NCI-H345 (cell line): ENCODE data around the gene SART3.

ENCODE experiments used
- DNase-seq: peaks from one replicate; lab custom pipeline; 2025; lab: John Stamatoyannopoulos, UW

Gene SART3, protein sequence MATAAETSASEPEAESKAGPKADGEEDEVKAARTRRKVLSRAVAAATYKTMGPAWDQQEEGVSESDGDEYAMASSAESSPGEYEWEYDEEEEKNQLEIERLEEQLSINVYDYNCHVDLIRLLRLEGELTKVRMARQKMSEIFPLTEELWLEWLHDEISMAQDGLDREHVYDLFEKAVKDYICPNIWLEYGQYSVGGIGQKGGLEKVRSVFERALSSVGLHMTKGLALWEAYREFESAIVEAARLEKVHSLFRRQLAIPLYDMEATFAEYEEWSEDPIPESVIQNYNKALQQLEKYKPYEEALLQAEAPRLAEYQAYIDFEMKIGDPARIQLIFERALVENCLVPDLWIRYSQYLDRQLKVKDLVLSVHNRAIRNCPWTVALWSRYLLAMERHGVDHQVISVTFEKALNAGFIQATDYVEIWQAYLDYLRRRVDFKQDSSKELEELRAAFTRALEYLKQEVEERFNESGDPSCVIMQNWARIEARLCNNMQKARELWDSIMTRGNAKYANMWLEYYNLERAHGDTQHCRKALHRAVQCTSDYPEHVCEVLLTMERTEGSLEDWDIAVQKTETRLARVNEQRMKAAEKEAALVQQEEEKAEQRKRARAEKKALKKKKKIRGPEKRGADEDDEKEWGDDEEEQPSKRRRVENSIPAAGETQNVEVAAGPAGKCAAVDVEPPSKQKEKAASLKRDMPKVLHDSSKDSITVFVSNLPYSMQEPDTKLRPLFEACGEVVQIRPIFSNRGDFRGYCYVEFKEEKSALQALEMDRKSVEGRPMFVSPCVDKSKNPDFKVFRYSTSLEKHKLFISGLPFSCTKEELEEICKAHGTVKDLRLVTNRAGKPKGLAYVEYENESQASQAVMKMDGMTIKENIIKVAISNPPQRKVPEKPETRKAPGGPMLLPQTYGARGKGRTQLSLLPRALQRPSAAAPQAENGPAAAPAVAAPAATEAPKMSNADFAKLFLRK

DNA sequence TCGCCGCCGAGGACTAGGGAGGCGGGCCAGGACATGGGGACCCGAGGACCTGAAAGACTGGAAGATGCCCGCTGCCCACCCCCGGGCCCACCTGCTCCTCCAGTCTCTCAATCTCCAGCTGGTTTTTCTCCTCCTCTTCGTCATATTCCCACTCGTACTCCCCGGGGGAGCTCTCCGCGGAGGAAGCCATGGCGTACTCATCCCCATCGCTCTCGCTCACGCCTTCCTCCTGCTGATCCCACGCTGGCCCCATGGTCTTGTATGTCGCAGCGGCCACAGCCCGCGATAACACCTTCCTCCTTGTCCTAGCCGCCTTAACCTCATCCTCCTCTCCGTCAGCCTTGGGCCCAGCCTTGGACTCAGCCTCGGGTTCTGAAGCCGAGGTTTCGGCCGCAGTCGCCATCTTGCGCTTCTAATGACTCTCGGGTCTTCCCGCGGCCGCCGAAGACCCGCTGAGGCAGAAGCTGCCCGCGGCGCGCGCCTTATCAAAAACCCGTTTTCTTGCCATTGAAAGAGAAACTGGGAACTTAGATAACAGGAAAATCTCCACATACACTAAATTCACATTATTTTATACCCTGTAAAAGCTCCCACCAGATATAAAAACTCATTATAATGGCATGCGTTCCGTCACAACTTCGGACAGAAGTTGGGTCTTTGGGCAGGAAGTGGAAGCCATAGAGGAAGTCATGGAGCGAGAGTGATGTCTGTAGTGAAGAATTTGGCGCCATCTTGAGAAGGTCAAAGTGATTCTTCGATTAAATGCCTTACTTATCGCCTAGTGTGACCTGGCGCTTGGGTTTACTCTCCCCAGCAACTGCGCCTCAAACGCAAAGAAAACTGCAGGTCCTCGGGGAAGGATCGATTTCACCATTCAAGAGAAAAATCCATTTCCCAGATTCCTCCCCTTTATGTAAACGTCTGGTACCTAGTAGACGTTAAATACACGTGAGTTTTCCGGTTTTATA is at the start of gene SART3:
TSS of gene SART3 (minus strand) at position 422 of the 968 bp plus-strand sequence. CDS start at position 403, 19 bp downstream.
- DNase-seq: peak; percentile 87

DNA sequence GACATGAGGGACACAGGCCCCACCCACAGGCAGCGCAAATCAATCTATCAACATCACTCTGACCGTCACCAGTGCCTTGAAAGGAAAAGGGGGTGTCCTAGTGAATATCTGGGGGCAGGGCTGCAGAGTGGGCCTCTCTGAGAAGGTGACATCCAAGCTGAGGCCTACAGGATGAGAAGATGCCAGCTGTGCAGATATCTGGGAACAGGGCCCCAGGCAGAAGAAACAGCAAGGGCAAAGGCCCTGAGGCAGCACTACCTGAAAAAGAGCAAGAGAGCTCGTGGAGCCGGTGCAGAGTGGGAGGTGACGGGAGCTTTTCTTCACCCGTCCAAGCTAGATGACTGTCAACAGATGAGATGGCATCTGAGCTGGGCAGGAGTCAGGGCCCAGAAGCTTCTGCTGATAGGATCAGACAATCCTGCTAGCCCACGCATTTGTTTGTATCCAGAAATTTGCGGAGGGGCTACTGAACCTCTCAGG is 49.4 kb upstream of the SART3 start:
- DNase-seq: no peak

DNA sequence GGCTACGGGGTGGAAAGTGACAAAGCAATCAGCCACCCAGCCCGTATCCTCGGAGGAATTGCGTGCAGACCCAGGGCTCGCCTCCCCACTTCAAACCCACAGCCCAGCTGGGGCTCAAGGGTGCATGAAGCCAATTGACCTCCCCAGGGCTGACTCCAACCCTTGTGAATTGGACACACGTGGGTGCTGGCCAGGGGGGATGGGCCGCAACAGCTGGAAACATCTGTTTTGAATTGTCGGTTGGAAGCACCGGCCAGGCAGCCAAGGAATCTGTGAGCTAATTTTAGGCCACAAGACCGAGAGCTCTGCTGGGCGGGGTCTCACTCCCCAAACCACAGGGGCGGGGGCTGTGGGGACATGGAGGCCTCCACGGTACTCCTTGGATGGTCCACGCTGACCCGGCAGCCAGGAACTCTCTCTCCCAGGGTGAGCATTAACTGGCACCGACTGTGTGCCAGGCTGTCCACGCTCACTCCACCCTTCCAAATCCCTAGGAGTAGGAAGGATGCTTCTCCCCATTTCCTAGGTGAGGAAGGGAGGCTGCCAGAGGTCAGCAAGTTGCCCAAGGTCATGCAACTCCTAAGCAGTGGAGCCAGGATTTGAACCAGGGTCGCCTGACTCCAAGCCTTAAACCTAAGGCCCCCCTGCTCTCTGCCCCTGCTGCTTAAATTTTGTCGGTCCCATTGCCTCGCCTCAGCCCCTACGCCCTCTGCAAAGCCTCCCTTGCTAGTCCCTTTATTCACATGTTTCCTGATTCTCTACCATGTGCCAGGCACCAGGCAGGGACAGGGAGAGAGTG is 48.8 kb upstream of the SART3 start:
- DNase-seq: no peak

DNA sequence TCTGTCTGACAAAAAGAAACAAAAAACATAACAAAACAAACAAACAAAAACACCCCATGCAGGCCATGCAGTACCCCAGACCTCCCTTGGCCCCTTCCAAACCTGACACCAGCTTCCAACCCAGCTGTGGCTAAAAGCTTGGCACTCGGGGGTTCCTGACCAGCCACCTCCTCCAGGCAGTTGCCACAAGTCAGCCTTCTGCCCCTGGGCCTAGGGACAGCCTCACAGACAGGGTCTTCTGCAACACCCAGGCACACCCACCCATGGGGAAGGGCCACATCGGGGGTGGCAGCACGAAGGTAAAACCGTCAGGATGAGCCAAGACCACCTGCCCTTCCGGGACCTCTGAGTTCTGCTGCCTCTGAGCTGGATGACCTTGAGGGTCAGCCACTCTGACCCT is 47.6 kb upstream of the SART3 start:
- no peak for DNase-seq

DNA sequence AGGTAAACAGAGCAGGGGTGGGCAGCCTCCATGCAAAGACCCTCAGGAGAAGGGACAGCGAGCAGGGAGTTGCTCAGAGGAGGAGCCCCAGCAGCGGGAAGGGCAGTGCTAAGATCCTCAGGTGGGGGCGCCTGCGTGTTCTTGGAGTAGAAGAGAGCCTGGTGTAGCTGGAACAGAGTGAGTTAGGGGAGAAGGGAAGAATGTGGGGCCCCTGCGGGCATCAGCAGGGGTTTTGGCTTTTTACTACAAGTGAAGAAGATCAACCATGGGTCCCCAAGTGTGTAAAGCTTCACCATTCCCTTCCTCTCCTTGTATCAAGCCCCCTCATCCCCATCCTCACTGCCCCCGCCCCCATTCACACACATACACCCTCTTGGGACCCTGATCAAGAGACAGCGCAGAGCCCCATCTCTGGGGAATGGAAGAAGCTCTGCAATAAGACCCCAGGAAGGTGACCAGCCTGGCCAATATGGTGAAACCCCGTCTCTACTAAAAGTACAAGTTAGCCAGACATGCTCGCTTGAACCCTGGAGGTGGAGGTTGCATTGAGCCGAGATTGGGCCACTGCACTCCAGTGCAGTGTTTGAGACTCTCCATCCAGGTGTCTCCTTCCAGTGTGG is 47.1 kb upstream of the SART3 start:
- DNase-seq: no peak

DNA sequence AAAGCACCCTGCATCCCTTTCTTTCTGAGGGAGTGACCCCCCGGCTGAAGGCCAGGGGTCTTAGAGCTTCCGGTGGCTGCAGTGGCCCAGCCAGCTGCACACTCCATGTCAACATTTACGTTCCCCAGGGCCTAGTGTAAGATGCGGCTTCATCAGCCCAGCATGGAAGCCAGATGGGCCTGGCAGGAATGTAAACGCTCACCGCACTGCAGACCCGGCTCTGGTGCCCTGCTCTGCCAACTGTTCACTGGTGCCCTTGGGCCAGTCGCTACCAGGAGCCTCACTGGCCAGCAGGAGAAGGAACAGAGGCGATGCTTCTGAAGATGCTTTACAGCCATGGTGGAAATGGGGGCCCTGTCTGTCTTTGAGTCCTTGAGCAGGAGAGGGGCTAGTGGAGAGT is 45.5 kb upstream of the SART3 start:
- DNase-seq: no peak

DNA sequence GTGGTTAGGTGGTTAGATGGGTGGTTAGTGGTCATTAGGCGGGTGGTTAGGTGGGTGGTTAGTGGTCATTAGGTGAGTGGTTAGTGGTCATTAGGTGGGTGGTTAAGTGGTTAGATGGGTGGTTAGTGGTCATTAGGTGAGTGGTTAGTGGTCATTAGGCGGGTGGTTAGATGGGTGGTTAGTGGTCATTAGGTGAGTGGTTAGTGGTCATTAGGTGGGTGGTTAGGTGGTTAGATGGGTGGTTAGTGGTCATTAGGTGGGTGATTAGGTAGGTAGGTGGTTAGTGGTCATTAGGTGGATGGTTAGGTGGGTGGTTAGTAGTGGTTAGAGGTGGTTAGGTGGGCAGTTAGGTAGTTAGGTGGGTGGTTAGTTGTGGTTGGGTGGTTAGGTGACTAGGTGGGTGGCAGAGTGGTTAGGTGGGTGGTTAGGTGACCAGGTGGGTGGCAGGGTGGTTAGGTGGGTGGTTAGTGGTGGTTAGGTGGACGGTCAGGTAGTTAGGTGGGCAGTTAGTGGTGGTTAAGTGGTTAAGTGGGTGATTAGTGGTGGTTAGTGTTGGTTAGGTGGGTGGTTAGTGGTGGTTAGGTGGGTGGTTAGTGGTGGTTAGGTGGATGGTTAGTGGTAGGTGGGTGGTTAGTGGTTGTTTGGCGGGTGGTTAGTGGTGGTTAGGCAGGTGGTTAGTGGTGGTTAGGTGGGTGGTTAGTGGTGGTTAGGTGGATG is 44.9 kb upstream of the SART3 start:
- no peak for DNase-seq

DNA sequence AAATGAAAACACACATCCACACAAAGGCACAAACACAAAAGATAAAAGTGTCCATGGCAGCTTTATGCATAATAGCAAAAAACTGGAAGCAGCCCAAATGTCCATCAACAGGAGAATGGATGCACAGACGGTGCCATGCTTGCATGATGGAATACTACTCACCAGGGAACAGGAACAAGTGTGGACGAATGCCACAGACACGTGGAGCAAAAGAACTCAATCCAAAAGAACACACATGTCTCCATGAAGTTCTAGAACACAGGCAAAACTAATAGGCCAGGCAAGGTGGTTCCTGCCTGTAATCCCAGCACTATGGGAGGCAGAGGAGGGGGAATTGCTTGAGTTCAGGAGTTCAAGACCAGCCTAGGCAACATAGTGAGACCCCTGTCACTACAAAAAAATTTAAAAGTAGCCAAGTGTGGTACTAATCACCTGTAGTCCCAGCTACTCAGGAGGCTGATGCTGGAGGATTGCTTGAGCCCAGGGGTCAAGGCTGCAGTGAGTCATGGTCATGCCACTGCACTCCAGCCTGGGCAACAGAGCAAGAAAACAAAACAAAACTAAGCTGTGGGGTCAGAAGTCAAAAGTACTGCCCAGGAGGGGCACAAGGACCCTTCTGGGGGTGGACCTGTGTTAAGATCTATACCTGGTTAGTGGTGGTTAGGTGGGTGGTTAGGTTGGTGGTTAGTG is 44.2 kb upstream of the SART3 start:
- DNase-seq: no peak

DNA sequence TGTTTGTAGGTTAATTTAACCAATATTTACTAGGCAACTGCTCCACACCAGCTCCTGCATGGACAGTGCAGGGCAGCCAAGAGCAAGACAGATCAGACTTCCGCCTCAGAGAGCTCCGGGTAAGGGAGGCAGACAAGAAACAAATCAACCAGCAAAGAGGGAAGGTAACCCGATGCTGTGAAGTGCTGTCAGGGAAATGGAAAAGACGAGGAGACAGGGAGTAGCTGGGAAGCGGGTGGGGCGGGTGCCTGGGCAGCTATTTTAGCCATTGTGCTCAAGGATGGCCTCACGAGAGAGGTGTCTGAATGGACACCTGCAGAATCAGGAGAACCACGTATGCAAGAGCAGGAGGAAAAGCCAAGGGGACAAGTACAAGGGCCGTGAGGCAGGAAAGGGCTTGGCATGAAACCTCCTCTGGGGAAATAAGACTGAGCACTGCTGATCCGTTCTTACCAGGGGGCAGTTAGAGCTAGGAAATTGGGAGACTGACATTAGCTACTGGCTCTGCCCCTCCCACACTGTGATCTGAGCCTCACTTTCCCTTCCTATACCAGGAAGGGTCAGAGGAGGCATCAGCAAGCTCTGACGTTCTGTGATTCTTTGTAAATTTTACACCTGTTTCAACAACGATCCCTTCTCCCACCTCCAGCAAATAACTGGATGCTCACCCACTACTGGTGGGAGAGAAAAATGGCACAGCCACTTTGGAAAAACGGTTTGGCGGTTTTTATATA is 43.4 kb upstream of the SART3 start:
- DNase-seq: no peak

DNA sequence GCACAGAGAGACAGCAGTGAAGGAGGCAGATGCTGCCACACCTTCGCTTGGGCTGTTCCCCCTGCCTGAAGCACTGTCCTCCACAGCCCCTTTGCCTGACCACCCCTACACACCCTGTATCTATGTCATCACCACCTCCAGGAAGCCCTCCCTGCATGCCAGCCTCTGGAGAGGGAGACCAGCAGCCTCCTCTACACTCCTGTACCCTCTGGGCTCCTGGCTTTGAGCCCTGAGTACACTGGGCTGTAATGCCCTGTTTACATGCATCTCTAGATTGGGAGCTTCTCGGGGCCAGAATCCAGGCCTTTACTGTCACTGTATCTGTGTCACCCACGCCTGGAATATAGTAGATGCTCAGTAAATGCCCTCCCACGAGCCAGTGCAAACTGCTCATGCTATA is 42.8 kb upstream of the SART3 start:
- DNase-seq: no peak

DNA sequence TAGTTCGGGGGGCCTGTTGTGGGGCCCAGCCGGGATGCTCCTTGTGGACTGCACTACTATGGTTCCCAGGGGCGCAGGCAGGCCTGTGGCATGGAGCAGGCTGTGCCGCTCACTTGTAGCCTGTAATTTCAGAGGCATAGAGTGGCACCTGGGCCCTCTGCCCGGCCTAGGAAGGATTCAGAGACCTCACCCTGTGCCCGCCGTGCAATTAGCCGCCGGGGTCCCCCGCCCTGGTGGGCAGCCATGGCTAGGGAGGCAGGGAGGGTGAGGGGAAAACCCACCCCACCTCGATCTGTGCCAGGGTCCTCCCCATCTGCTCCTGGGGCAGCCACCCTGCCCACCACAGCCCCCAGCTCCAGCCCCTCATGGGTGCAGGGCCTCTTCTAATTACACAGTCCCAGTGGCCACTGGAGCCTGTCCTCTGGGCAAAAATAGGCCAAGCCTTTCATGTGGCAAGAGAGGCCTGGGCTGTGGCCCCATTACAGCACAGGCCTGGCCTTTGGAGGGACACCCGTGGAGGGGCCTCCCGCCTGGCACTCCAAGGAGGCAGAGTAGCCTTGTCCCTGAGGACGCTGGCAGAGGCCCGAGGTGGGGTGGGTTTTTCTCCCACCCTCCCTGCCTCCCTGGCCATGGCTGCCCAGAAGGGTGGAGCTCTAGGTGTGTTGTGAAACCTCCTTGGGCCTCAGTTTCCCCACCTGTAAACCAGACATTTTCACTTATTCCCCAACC is 42.2 kb upstream of the SART3 start:
- no peak for DNase-seq

DNA sequence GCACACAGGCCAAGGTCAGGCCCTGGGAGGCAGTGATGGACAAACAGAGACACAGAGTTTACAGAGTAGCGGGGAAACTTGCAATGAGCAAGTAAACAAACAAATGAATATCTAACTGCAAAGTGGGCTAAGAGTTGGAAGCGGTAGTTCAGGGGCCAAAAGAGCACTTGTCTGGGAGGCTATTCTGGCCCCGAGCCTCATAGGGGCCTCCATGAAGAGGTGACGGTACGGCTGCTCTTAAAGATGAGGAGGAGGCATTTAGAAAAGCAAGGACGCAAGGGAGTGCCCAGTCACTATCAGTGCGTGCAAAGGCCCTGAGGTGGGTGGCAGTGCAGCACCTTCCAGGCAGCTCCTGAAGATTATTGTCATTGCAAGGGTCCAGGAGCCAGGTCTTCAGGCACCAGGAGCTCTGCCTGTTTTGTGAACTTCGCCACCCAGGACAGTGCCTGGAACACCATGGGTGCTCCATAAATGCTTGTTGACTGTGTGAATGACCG is 41.3 kb upstream of the SART3 start:
- DNase-seq: no peak

DNA sequence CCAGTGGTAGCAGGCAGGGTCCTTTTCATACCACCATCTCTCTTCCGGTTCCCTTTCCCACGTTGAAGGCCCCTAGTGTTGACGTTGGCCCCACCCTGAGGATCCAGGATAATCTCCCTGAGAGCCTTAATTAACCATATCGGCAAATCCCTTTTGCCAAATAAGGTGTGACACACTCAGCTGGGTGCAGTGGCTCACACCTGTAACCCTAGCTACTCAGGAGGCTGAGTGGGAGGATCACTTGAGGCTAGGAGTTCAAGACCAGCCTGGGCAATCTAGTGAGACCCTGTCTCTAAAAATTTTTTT is 39.7 kb upstream of the SART3 start:
- no peak for DNase-seq

DNA sequence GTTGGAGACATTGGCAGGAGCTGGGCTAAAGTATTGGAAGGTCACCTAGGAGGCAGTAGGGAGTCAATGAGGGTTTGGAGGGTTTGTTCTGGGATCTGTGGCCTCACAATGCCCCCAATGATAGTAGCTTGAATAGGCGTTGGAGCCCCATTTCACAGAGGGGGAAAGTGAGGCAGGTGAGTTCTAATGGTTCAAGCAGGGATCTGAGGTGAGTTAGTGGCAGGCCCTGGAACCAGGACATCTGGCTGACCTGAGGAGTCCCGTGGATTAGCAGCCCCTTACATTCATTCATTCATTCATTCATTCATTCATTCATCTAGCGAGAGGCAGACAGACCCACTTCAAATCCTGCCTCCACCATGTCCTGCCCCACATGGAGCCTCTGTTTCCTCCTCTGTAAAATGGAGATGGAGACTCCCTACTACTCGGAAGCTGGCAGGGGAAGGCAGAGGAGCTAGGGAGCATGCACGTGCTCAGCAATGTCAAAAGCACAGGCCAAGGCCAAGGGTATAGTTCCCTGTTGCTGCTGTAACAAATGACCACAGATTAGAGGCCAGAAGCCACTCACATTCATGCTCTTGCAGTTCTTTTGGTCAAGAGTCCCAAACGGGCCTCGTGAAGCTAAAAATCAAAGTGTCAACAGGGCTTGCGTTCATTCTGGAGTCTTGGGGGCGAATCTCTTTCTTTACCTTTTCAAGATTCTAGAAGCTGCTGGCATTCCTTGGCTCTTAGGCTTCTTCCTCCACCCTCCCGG is 39.2 kb upstream of the SART3 start:
- DNase-seq: no peak

DNA sequence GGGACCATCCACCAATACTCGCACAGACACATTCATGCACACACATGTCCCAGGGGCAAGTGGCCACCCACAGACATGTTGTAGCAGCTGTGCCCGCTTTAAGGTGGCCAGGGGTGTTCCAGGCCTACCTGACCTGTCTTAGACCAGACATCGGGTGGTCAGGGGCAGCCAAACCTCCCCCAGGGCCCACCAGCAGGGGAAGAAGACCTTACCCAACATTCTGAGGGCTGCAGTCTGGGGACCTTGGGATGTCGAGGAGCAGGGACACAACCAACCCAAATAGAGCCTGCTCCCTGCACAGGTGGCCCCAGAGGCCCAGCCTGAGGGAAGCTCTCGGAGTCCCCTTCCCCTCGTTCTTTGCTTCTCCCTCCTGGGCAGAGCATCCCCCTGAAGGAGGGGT is 38.6 kb upstream of the SART3 start:
- no peak for DNase-seq

DNA sequence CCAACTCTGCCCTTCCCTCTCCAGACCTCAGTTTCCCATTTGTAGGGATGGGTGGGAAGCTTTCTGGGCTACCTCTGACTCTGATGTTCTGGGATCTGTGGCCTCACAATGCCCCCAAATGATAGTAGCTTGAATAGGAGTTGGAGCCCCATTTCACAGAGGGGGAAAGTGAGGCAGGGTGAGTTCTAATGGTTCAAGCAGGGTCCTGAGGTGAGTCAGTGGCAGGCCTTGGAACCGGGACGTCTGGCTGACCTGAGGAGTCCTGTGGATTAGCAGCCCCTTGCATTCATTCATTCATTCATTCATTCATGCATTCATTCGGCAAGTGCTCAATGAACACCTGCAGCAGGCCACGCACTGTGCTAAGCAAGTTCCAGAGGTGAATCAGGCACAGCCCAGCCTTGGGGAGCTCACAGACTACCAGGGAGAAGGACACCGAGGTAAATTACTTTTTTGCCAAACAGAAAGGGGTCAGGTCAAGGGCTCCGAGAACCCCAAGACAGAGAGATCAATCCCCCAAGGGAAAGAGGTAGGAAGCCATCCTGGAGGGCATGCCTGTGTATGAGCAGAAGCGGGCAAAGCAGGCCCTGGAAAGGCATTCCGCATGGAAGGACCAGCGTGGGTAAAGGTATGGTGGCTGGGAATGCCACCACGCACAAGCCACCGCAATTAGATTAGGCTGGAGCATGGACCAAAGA is 37.7 kb upstream of the SART3 start:
- no peak for DNase-seq
